ENCODE measurements around the gene CACNA1B. TPM values are rescaled to one million over a fixed set of nuclear protein-coding genes. Genes with fewer than 3 reads are reported as not detected.

Gene CACNA1B
- total RNA-seq, 1 donor from 2014 or later, result not detected

DNA sequence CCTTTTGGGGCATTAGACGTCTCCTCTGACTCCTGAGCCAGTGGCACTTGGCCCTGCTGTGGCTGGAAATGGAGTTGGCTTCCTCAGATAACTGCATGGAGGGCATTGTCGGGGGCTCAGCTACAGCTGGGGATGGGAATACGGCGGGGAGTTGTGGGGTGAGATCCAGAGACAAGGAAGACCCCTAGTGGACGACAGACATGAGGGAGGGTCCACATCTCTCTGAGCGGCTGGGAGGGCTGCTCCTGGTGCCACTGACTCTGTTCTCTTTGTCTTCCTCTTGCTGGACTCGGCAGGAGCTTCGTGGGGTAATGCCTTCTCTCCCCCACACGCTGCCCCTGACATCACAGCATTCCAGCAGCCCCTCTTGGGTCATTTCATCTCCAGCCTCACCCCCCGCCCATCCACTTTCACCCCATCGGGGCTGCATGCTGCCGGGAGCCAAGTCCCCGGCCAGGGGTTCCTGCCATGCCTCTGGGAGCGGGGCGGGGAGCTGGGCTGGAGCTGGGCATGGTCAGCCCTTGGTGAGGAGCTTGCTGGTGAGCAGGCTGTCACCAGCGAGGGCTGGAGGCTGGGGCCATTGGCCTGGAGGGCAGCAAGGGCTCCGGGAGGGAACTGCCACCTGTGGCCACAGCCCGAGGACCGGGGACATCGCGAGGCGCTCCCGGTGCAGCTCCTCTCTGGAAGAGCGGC lies 172.3 kb downstream of the CACNA1B start:
- no peak for FAIRE-seq
- Histone ChIP-seq H3K4me3 (ENCODE audit: low read depth, low read length) (no peak overlapping the region), H3K27me3 (ENCODE audit: control insufficient read depth, insufficient read depth, low read length) (no peaks in the 10 kb centered on the region), H3K36me3 (ENCODE audit: control insufficient read depth, insufficient read depth, low read length) (no peaks in the 10 kb centered on the region)
- TF ChIP-seq CTCF (IDR thresholded peaks at IDR 0.05; ENCODE audit: insufficient read depth, low read length, severe bottlenecking), result no peak
- DNase-seq (ENCODE audit: low read depth), result no peak

GRCh38 chr9:138050472-138051330 lies 173.1 kb downstream of the CACNA1B start:
- FAIRE-seq, result no peak
- DNase-seq (ENCODE audit: low read depth), result no peak
- TF ChIP-seq CTCF (IDR thresholded peaks at IDR 0.05; ENCODE audit: insufficient read depth, low read length, severe bottlenecking), result no peak
- Histone ChIP-seq H3K4me3 (ENCODE audit: low read depth, low read length) (no peak overlapping the region), H3K27me3 (ENCODE audit: control insufficient read depth, insufficient read depth, low read length) (no peaks in the 10 kb centered on the region), H3K36me3 (ENCODE audit: control insufficient read depth, insufficient read depth, low read length) (no peaks in the 10 kb centered on the region)

- Histone ChIP-seq H3K27me3 (ENCODE audit: control insufficient read depth, insufficient read depth, low read length) (no peaks in the 10 kb centered on the region), H3K36me3 (ENCODE audit: control insufficient read depth, insufficient read depth, low read length) (no peaks in the 10 kb centered on the region), H3K4me3 (ENCODE audit: low read depth, low read length) (no peak overlapping the region)
- DNase-seq (ENCODE audit: low read depth) (no peak), FAIRE-seq (no peak)
- no peak for TF ChIP-seq CTCF (IDR thresholded peaks at IDR 0.05; ENCODE audit: insufficient read depth, low read length, severe bottlenecking)
Observed at GRCh38 chr9:138051586-138052321, 174.2 kb downstream of the CACNA1B start.

DNA sequence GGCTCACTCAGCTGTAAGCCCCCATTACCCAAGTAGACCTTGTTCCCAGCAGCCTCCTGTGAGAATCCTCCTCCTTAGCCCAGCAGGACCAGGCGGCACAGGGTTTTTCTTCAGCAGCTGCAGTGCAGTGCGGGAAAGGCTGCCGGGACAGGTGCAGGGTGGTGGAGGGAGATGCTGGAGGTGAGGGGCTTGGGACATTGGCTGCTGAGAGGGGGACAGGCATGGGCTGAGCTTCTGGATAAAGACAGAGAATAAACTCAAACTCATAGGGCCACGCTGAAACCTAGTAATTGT lies 174.7 kb downstream of the CACNA1B start:
- FAIRE-seq, result no peak
- DNase-seq (ENCODE audit: low read depth), result no peak
- Histone ChIP-seq H3K36me3 (ENCODE audit: control insufficient read depth, insufficient read depth, low read length) (no peaks in the 10 kb centered on the region), H3K27me3 (ENCODE audit: control insufficient read depth, insufficient read depth, low read length) (no peaks in the 10 kb centered on the region), H3K4me3 (ENCODE audit: low read depth, low read length) (no peak overlapping the region)
- TF ChIP-seq CTCF (IDR thresholded peaks at IDR 0.05; ENCODE audit: insufficient read depth, low read length, severe bottlenecking), result no peak

GRCh38 chr9:138052635-138053320 lies 175.2 kb downstream of the CACNA1B start:
- Histone ChIP-seq H3K36me3 (ENCODE audit: control insufficient read depth, insufficient read depth, low read length) (no peaks in the 10 kb centered on the region), H3K4me3 (ENCODE audit: low read depth, low read length) (no peak overlapping the region), H3K27me3 (ENCODE audit: control insufficient read depth, insufficient read depth, low read length) (no peaks in the 10 kb centered on the region)
- DNase-seq (ENCODE audit: low read depth) (no peak), FAIRE-seq (no peak)
- no peak for TF ChIP-seq CTCF (IDR thresholded peaks at IDR 0.05; ENCODE audit: insufficient read depth, low read length, severe bottlenecking)

Measured in bronchial epithelial cell (primary cell).